Measurements from ENCODE around the gene B2M.
"Not testable (repeated sequence)": the region's sequence is repeated elsewhere in the genome, so short reads cannot be mapped to it uniquely, and the experiment has no call there.

The B2M gene

DNA sequence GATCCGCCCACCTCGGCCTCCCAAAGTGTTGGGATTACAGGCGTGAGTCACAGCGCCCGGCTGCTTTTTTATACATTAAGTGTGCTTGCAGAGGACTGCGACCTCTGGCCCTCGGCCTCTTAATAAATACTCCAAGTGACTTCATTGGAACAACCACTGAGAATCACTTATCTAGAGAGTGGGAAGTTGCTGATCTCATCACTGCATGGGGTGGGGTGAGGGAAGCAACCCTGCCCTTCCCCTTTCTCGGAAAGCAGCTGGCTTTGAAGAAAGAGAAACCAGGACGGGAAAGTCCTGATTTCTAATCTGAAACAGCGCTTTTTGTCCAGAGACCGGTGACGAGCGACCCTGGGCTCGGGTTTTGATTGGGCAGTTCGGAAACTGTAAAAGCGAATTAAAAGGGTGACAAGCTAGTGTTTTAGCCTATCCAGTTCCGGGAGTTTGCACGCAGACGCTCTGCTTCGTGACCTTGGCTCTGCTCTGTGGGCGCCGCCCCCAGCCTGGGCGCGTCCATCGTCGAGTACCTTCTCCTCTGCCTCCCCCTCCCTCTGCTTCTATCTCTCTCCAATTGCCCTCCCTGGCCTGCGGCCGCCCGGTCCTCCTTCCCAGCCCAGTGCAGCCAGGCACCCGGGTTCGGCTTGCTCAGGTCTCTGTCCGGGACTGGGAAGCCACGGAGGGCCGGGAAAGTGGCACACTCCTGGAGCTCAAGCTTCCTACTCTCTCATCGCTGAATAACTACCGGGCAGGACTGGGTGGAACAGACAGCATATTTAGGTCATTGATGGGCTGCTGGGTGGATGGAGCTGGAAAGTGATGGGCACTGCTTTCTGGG, 17.5 kb downstream of the B2M start:
- peak; percentile 97 for FAIRE-seq
- TF ChIP-seq TAF1 (IDR thresholded peaks at IDR 0.05; ENCODE audit: borderline replicate concordance, low read depth, low read length) = 0 out of 2 replicates have a peak, but pooled peaks have one; percentile 21
- peak; percentile 72 for TF ChIP-seq POLR2AphosphoS5 (IDR thresholded peaks at IDR 0.05; ENCODE audit: low read depth, low read length)
- peak; percentile 86 for TF ChIP-seq POLR2A (IDR thresholded peaks at IDR 0.05; ENCODE audit: low read depth, low read length)
- DNase-seq (ENCODE audit: insufficient read length) = peak; percentile 47

GRCh38 chr15:44729408-44730127, 18.3 kb downstream of the B2M start:
- DNase-seq (ENCODE audit: insufficient read length) = no peak
- FAIRE-seq = peak; percentile 79

GRCh38 chr15:44734839-44735481, 23.6 kb downstream of the B2M start:
- TF ChIP-seq POLR2AphosphoS5 (IDR thresholded peaks at IDR 0.05; ENCODE audit: low read depth, low read length) (no peak), POLR2A (IDR thresholded peaks at IDR 0.05; ENCODE audit: low read depth, low read length) (no peak), TAF1 (IDR thresholded peaks at IDR 0.05; ENCODE audit: borderline replicate concordance, low read depth, low read length) (no peak)
- no peak for DNase-seq (ENCODE audit: insufficient read length)
- no peak for FAIRE-seq

More at GRCh38 chr15:44729408-44730127, 18.3 kb downstream of the B2M start:
- no peak for TF ChIP-seq TAF1 (IDR thresholded peaks at IDR 0.05; ENCODE audit: borderline replicate concordance, low read depth, low read length)
- peak; percentile 69; the same call in 1 of the 2 replicates for TF ChIP-seq POLR2A (IDR thresholded peaks at IDR 0.05; ENCODE audit: low read depth, low read length)
- TF ChIP-seq POLR2AphosphoS5 (IDR thresholded peaks at IDR 0.05; ENCODE audit: low read depth, low read length) = peak; percentile 80; the same call in 1 of the 2 replicates

GRCh38 chr15:44735482-44736180, 24.3 kb downstream of the B2M start:
- FAIRE-seq (peak; percentile 75), DNase-seq (ENCODE audit: insufficient read length) (no peak)
- TF ChIP-seq TAF1 (IDR thresholded peaks at IDR 0.05; ENCODE audit: borderline replicate concordance, low read depth, low read length) (no peak), POLR2AphosphoS5 (IDR thresholded peaks at IDR 0.05; ENCODE audit: low read depth, low read length) (no peak; the same call in 1 of the 2 replicates), POLR2A (IDR thresholded peaks at IDR 0.05; ENCODE audit: low read depth, low read length) (no peak)

- FAIRE-seq (peak; percentile 88), DNase-seq (ENCODE audit: insufficient read length) (no peak)
- TF ChIP-seq TAF1 (IDR thresholded peaks at IDR 0.05; ENCODE audit: borderline replicate concordance, low read depth, low read length) (no peak), POLR2AphosphoS5 (IDR thresholded peaks at IDR 0.05; ENCODE audit: low read depth, low read length) (no peak), POLR2A (IDR thresholded peaks at IDR 0.05; ENCODE audit: low read depth, low read length) (0 out of 2 replicates have a peak, but pooled peaks have one; percentile 22)
Observed at GRCh38 chr15:44736181-44736765, 25.0 kb downstream of the B2M start, which contains the start of gene TRIM69. TSS of gene TRIM69 (plus strand) at chr15:44736528. CDS start at chr15:44736705, 177 bp downstream.

- FAIRE-seq (no peak), DNase-seq (ENCODE audit: insufficient read length) (no peak)
- TF ChIP-seq POLR2AphosphoS5 (IDR thresholded peaks at IDR 0.05; ENCODE audit: low read depth, low read length) (no peak), TAF1 (IDR thresholded peaks at IDR 0.05; ENCODE audit: borderline replicate concordance, low read depth, low read length) (no peak), POLR2A (IDR thresholded peaks at IDR 0.05; ENCODE audit: low read depth, low read length) (no peak)
Observed at GRCh38 chr15:44738340-44738984, 27.1 kb downstream of the B2M start.

- FAIRE-seq; DNase-seq (ENCODE audit: insufficient read length): not testable (repeated sequence)
Observed at GRCh38 chr15:44739222-44739847, 28.0 kb downstream of the B2M start.

DNA sequence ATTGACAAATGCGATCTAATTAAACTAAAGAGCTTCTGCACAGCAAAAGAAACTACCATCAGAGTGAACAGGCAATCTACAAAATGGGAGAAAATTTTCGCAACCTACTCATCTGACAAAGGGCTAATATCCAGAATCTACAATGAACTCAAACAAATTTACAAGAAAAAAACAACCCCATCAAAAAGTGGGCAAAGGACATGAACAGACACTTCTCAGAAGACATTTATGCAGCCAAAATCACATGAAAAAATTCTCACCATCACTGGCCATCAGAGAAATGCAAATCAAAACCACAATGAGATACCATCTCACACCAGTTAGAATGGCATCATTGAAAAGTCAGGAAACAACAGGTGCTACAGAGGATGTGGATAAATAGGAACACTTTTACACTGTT, 32.1 kb downstream of the B2M start:
- not testable (repeated sequence) for FAIRE-seq; DNase-seq (ENCODE audit: insufficient read length)

DNA sequence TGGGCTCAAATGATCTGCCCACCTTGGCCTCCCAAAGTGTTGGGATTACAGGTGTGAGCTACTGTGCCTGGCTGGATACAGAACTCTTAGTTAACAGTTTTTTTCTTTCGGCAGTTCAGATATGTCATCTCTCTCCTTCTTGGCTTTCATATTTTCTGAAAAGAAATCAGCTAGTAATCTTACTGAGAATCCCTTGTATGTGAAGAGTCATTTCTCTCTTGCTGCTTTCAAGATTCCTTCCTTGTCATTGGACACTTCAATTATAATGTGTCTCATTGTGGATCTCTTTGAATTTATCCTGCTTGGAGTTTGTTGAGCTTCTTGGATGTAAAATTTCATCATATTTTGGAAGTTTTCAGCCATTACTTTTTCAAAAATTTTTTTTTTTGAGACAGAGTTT, 42.0 kb downstream of the B2M start:
- FAIRE-seq (no peak), DNase-seq (ENCODE audit: insufficient read length) (no peak)
- TF ChIP-seq POLR2AphosphoS5 (IDR thresholded peaks at IDR 0.05; ENCODE audit: low read depth, low read length) (no peak), POLR2A (IDR thresholded peaks at IDR 0.05; ENCODE audit: low read depth, low read length) (no peak), TAF1 (IDR thresholded peaks at IDR 0.05; ENCODE audit: borderline replicate concordance, low read depth, low read length) (no peak)

- FAIRE-seq (no peak), DNase-seq (ENCODE audit: insufficient read length) (no peak)
- TF ChIP-seq POLR2A (IDR thresholded peaks at IDR 0.05; ENCODE audit: low read depth, low read length) (no peak), POLR2AphosphoS5 (IDR thresholded peaks at IDR 0.05; ENCODE audit: low read depth, low read length) (no peak), TAF1 (IDR thresholded peaks at IDR 0.05; ENCODE audit: borderline replicate concordance, low read depth, low read length) (no peak)
Observed at GRCh38 chr15:44763187-44763586, 51.9 kb downstream of the B2M start.

Data from GM12892 (cell line).